ENCODE results near the gene SLC35F6. TPM values are rescaled to one million over a fixed set of nuclear protein-coding genes. Genes with fewer than 3 reads are reported as not detected.
A peak's percentile ranks its signal among the peaks of the same experiment; 100 is the strongest.
"Not testable (repeated sequence)": the region's sequence is repeated elsewhere in the genome, so short reads cannot be mapped to it uniquely, and the experiment has no call there.

Gene SLC35F6
- total RNA-seq, 2 donors from 2014 or later, result 14.9 to 16.0 TPM

DNA sequence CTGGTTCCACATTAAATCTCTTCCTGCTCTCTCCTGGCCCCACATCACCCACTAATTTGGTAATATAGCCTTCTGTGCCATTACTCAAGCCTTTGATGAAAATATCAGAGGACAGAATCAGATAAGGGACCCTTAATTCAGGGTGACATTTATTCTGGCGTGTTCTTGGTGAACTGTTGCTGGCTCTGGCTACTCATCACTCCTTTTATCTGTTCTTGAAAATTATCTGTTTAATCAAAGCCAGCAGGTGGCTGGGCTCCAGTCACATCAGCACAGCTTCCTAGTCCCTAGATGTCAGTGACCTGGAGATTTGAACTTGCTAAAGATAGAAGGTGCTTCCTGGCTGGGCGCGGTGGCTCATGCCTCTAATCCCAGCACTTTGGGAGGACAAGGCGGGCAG lies 26.9 kb upstream of the SLC35F6 start:
- Mint-ChIP-seq H3K4me3 (no peak overlapping the region), H3K36me3 (ENCODE audit: low read depth) (no peaks in the 10 kb centered on the region), H3K27ac (no peak overlapping the region), H3K4me1 (peaks cover 7% of the 10 kb centered on the region), H3K27me3 (peaks cover 25% of the 10 kb centered on the region)
- DNase-seq (no peak), ATAC-seq (no peak)
- H3K9me3 ChIP-seq (ENCODE audit: control insufficient read depth, low read length, poor library complexity, severe bottlenecking), result no peaks in the 10 kb centered on the region

DNA sequence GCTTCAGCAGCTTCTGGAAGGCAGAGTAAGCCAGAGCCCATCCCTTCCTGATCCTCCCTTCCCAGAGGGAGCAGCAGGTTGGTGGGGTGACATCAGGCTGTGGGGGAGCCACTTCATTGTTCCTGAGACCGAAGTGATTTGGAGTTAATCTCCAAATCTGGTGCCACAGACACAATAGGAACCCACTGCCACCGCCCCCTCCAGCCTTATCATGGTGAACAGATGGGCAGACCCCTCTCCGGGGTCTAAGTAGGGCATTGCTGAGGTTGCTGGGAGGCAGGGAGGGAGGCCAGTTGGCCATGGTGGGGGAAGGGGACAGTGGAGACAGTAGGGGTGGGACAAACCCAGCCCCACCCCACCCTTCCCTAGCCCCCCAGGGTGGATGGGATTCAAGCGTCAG lies 25.6 kb upstream of the SLC35F6 start:
- H3K4me1 Mint-ChIP-seq, result peaks cover 7% of the 10 kb centered on the region
- peaks cover 12% of the 10 kb centered on the region for H3K27me3 Mint-ChIP-seq
- no peak overlapping the region for H3K27ac Mint-ChIP-seq
- H3K36me3 Mint-ChIP-seq (ENCODE audit: low read depth), result no peaks in the 10 kb centered on the region
- no peaks in the 10 kb centered on the region for H3K9me3 ChIP-seq (ENCODE audit: control insufficient read depth, low read length, poor library complexity, severe bottlenecking)
- H3K4me3 Mint-ChIP-seq, result no peak overlapping the region
- ATAC-seq (no peak), DNase-seq (no peak)

DNA sequence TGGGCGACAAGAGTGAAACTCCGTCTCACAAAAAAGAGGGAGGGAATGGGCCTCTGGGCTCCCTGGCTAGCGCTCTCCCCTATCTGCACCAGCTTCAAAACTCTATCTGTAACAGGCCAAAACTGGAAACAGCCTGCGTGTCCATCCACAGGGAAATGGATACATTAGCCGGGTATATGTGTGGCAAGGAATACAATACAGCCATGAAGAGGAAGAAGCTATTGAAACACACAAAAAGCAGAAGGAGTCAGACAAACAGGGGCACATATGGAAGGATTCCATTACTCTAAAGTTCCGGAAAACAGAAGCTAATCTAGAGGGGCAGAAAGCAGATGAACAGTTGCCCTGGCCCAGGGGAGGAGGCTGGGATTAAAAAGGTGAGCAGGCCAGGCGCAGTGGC lies 24.6 kb upstream of the SLC35F6 start:
- no peaks in the 10 kb centered on the region for H3K36me3 Mint-ChIP-seq (ENCODE audit: low read depth)
- no peaks in the 10 kb centered on the region for H3K9me3 ChIP-seq (ENCODE audit: control insufficient read depth, low read length, poor library complexity, severe bottlenecking)
- ATAC-seq (no peak), DNase-seq (no peak)
- no peak overlapping the region for H3K27ac Mint-ChIP-seq
- H3K27me3 Mint-ChIP-seq, result peaks cover 9% of the 10 kb centered on the region
- no peak overlapping the region for H3K4me3 Mint-ChIP-seq
- peaks cover 7% of the 10 kb centered on the region for H3K4me1 Mint-ChIP-seq

DNA sequence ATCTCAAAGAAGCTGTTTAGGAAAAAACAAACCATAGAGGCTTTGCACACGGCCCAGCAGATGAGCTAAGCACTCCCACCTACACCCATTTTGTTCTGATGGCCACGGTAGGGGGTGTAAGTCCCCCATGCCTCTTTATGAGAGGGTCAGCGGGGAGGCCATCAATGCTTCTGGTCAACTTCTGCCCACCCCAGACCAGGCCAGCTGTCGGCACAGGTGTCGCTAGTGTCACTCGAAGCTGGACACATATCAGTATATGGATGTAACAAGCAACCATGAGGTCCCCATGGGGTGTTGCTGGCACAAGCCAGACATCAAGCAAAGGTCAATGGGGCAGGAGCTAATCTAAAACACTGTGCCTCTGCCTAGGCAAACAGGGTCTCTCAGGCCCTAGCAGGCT lies 23.7 kb upstream of the SLC35F6 start:
- Mint-ChIP-seq H3K27me3 (peaks cover 9% of the 10 kb centered on the region), H3K4me1 (peaks cover 7% of the 10 kb centered on the region), H3K27ac (no peak overlapping the region), H3K36me3 (ENCODE audit: low read depth) (no peaks in the 10 kb centered on the region), H3K4me3 (no peak overlapping the region)
- no peak for ATAC-seq
- H3K9me3 ChIP-seq (ENCODE audit: control insufficient read depth, low read length, poor library complexity, severe bottlenecking), result no peaks in the 10 kb centered on the region
- no peak for DNase-seq

DNA sequence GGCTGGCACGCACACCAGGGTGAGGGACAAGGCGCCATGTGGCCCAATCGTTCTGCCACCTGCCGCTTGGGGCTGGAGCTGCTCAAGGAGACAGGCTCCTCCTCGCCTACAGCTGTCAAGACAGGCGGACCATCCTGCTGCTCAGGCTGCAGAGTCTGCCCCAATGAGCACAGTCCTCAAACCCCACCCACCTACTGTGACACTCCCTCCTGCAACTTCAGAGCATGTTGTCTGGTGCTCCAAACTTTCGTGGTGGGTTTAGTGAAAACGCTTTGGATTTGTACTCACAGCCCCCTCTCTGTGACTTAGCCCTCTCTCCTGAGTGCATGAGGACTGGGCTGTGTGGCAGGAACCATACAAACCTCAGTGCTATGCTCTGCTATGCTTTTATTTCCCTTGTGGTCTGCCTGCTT lies 23.2 kb upstream of the SLC35F6 start:
- peak; percentile 63 for ATAC-seq
- Mint-ChIP-seq H3K27me3 (peaks cover 9% of the 10 kb centered on the region), H3K4me3 (no peak overlapping the region), H3K27ac (peak overlapping the region; percentile 53), H3K4me1 (peaks cover 10% of the 10 kb centered on the region), H3K36me3 (ENCODE audit: low read depth) (no peaks in the 10 kb centered on the region)
- H3K9me3 ChIP-seq (ENCODE audit: control insufficient read depth, low read length, poor library complexity, severe bottlenecking), result no peaks in the 10 kb centered on the region
- no peak for DNase-seq

DNA sequence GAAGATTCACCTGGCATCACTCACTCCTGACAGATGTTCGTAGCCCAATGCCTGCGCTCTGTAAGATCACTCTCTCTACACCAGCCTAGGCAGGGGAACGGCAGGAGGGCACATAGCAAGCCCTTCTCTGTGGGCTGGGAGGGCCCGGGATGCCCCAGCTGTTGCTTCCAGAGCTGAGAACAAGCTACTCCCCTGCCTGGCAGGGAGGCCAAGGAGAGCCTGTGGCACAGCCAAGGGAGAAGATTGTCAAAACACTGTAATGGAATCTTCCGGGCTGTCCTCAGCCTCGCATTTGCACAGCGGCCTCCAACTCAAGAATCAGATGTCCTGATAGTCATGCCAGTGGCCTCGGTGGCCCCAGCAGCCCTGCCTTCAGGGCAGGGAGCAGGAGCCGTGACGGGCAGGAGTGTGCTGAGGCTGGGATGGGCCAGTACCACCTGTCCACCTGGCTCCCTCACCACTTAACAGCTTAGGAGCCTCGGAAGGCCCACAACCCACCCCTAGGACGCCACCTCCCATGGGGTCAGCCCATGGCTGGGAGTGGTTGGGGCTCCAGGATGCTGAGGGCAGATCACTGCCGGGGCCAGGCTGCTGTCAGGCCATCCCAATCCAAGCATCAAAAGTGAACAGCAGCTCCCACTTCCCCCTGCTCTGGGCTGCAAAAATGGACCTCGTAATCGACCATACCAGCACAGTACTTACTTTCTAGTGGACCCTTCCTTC lies 21.9 kb upstream of the SLC35F6 start:
- no peaks in the 10 kb centered on the region for H3K9me3 ChIP-seq (ENCODE audit: control insufficient read depth, low read length, poor library complexity, severe bottlenecking)
- no peak for DNase-seq
- Mint-ChIP-seq H3K4me3 (no peak overlapping the region), H3K36me3 (ENCODE audit: low read depth) (no peaks in the 10 kb centered on the region), H3K27ac (no peak overlapping the region), H3K27me3 (peaks cover 7% of the 10 kb centered on the region), H3K4me1 (peaks cover 9% of the 10 kb centered on the region)
- ATAC-seq, result no peak

DNA sequence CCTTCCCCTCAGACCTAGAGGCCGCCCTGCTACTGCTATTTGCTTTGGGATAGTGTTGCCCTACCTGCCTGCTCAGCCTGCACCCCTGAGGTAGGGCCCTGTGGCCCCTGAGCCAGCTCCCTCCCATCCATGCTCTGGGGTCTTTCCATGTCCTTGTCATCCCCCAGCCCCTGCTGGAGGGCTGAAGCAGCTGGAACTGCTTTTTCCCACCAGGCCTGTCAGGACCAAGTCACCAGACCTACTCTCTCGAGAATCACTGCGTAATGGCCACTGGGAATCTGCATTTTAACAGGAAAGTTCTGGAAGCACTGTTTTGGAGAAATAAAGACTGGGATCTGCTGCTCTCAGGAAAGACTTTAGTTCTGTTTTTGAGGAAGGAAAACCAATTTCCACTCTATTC lies 20.2 kb upstream of the SLC35F6 start:
- Mint-ChIP-seq H3K4me3 (no peak overlapping the region), H3K36me3 (ENCODE audit: low read depth) (no peaks in the 10 kb centered on the region), H3K27me3 (peaks cover 4% of the 10 kb centered on the region), H3K27ac (no peak overlapping the region), H3K4me1 (peaks cover 7% of the 10 kb centered on the region)
- ATAC-seq (no peak), DNase-seq (no peak)
- H3K9me3 ChIP-seq (ENCODE audit: control insufficient read depth, low read length, poor library complexity, severe bottlenecking), result no peaks in the 10 kb centered on the region

DNA sequence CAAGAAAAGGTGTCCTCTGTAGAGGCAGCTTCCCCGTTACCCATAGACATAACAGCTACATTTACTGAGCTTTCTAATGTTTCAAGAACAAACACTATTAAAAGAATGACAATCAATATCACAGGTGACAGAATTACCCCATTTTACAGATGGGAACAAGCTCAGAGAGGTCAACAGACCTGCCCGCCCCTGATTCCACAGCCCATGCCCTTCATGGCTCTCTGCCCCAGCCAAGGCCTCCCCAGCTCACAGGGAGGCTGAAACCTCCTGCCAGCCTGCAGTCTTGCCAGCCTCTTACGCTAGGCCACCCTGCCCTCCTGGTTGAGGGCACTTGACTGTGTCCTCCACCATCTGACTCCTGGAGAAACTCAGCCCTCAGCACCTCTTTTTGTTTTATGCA lies 19.1 kb upstream of the SLC35F6 start:
- Mint-ChIP-seq H3K4me1 (peaks cover 7% of the 10 kb centered on the region), H3K36me3 (ENCODE audit: low read depth) (no peaks in the 10 kb centered on the region)

DNA sequence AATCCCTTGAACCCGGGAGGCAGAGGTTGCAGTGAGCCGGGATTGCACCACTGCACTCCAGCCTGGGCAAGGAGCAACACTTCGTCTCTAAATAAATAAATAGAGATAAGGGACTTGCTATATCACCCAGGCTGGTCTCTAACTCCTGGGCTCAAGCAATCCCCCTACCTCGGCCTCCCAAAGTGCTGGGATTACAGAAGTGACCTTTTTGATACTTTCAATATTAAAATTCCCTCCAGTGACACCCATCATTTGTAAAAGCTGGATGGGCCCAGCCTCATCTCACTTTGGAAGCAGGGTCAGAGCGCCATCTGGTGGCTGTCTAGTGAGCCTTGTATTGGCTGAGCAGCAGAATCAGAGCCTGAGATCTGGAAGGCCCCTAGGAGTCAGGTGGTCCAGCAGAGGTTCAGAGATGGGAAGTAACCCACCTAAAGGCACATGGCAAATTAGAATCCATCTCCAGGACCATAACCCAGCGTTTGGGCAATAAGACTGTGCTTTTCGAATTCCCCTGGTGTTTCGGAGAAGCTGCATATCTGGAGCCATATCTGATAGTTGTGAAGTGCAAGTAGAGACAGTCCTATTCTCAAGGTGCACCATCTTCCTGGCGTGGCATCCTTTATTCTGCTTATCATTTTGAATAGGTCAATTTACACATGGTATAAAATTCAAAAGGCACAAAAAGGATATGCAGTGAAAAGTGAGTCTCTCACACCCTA lies 18.3 kb upstream of the SLC35F6 start:
- peaks cover 5% of the 10 kb centered on the region for H3K4me1 Mint-ChIP-seq
- no peaks in the 10 kb centered on the region for H3K36me3 Mint-ChIP-seq (ENCODE audit: low read depth)
- H3K27me3 Mint-ChIP-seq, result no peaks in the 10 kb centered on the region
- DNase-seq (peak; percentile 51 to 68 (median 58)), ATAC-seq (peak; percentile 81)
- no peak overlapping the region for H3K27ac Mint-ChIP-seq
- H3K9me3 ChIP-seq (ENCODE audit: control insufficient read depth, low read length, poor library complexity, severe bottlenecking), result no peaks in the 10 kb centered on the region
- no peak overlapping the region for H3K4me3 Mint-ChIP-seq

More for the DNA sequence above, 19.1 kb upstream of the SLC35F6 start:
- ATAC-seq (no peak), DNase-seq (no peak)
- no peak overlapping the region for H3K4me3 Mint-ChIP-seq
- H3K27me3 Mint-ChIP-seq, result no peaks in the 10 kb centered on the region
- H3K9me3 ChIP-seq (ENCODE audit: control insufficient read depth, low read length, poor library complexity, severe bottlenecking), result no peaks in the 10 kb centered on the region
- no peak overlapping the region for H3K27ac Mint-ChIP-seq

DNA sequence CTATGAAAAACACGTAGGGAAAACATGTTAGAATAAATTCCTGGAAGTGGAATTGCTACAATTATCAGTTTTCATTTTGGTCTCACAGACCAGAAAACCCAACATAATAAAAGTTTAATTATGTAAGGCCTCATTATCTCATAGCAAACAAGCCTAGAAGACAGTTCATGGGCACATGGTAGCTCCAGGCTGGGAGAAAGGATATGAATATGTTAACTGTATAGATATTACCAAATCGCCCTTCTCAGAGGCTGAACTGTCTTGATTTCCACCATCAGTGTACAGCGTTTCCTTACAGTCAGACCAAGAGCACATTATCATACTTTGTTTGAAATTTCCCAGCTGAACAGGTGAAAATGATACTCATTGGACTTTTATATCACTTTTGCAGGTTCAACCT lies 17.1 kb upstream of the SLC35F6 start:
- no peaks in the 10 kb centered on the region for H3K27me3 Mint-ChIP-seq
- peaks cover 3% of the 10 kb centered on the region for H3K4me1 Mint-ChIP-seq
- H3K4me3 Mint-ChIP-seq, result no peak overlapping the region
- DNase-seq, result no peak
- no peak for ATAC-seq
- no peaks in the 10 kb centered on the region for H3K9me3 ChIP-seq (ENCODE audit: control insufficient read depth, low read length, poor library complexity, severe bottlenecking)
- H3K36me3 Mint-ChIP-seq (ENCODE audit: low read depth), result no peaks in the 10 kb centered on the region
- H3K27ac Mint-ChIP-seq, result no peak overlapping the region

DNA sequence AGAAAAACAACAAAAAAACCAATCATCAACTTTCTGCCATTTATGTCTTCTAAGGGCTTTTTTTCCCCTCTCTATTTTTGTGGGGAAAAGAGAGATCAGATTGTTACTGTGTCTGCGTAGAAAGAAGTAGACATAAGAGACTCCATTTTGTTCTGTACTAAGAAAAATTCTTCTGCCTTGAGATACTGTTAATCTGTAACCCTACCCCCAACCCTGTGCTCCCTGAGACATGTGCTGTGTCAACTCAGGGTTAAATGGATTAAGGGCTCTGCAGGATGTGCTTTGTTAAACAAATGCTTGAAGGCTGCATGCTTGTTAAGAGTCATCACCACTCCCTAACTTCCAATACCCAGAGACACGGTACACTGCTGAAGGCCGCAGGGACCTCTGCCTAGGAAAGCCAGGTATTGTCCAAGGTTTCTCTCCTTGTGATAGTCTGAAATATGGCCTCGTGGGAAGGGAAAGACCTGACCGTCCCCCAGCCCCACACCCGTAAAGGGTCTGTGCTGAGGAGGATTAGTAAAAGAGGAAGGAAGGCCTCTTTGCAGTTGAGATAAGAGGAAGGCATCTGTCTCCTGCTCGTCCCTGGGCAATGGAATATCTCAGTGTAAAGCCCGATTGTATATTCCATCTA lies 14.2 kb upstream of the SLC35F6 start:
- H3K27ac Mint-ChIP-seq; H3K27me3 Mint-ChIP-seq; H3K36me3 Mint-ChIP-seq (ENCODE audit: low read depth); DNase-seq; ATAC-seq; H3K4me3 Mint-ChIP-seq; H3K4me1 Mint-ChIP-seq; H3K9me3 ChIP-seq (ENCODE audit: control insufficient read depth, low read length, poor library complexity, severe bottlenecking): not testable (repeated sequence)

DNA sequence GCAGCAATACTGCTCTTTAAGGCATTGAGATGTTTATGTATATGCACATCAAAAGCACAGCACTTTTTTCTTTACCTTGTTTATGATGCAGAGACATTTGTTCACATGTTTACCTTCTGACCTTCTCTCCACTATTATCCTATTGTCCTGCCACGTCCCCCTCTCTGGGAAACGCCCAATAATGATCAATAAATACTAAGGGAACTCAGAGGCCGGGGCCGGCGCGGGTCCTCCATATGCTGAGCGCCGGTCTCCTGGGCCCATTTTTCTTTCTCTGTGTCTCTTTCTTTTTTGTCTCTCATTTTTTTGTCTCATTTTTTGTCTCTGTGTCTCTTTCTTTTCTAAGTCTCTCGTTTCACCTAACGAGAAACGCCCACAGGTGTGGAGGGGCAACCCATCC lies 13.6 kb upstream of the SLC35F6 start:
- not testable (repeated sequence) for H3K36me3 Mint-ChIP-seq (ENCODE audit: low read depth); DNase-seq; H3K4me3 Mint-ChIP-seq; H3K27ac Mint-ChIP-seq; H3K27me3 Mint-ChIP-seq; H3K9me3 ChIP-seq (ENCODE audit: control insufficient read depth, low read length, poor library complexity, severe bottlenecking); ATAC-seq; H3K4me1 Mint-ChIP-seq

DNA sequence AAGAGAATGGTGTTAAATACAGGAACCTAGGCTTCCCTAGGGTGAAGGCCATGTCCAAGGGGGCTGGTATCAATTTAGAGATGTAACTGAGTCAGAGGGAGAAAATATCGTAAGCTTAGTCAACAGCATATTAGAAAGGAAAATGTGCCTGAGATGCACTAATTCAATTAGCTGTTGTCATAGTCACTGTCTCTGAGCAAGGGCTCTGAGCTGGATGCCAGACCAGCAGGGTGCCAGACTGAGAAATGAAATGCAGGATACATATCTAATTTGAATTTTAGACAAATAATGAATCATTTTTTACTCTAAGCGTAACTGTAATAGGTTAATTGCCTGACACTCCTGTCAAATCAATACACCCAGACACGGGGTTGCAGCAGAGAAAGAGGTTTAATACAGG lies 11.4 kb upstream of the SLC35F6 start:
- no peak for ATAC-seq
- Mint-ChIP-seq H3K36me3 (ENCODE audit: low read depth) (no peaks in the 10 kb centered on the region), H3K4me3 (no peak overlapping the region), H3K4me1 (no peaks in the 10 kb centered on the region), H3K27ac (no peak overlapping the region), H3K27me3 (no peaks in the 10 kb centered on the region)
- DNase-seq, result no peak
- no peaks in the 10 kb centered on the region for H3K9me3 ChIP-seq (ENCODE audit: control insufficient read depth, low read length, poor library complexity, severe bottlenecking)
